Dedifferentiated amniotic fluid mesenchymal stem cell (primary cell): ENCODE data around the gene ZBED4.

Experiments
- DNase-seq: peaks from one replicate; pipeline ENCODE4 v3.0.0-alpha.2; 2016; ENCODE audit errors: extremely low spot score

The ZBED4 gene

DNA sequence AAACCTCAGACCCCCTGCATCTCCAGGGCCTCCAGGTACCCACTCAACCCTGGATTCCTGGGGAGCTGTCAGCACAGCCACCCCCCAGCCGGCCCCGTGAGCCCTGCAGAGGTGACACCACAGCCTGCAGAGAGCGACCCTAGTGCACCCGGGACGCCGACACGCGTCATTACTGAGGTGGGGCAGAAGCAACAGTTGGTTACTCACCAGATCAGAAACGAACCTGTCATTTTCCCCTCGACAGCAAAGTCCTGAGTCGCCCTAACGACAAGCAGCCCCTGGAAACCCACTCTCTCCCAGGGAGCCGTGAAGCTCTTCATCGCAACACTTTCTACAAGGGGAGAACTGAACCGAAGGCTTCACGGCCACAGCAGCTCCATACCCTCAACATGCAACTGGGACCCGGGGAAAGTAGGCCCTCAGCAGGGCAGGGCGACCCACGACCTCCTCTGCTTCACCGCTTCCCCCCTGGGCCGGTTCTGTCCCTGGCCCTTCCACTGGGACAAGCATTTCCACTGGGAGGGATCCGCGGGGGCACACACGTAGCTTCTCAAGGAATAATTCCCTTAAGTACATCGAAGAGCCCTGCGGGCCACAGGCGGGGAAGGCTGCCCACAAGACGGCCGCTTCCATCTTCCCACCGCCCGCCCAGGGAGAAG lies 27.6 kb upstream of the ZBED4 start:
- no peak for DNase-seq

DNA sequence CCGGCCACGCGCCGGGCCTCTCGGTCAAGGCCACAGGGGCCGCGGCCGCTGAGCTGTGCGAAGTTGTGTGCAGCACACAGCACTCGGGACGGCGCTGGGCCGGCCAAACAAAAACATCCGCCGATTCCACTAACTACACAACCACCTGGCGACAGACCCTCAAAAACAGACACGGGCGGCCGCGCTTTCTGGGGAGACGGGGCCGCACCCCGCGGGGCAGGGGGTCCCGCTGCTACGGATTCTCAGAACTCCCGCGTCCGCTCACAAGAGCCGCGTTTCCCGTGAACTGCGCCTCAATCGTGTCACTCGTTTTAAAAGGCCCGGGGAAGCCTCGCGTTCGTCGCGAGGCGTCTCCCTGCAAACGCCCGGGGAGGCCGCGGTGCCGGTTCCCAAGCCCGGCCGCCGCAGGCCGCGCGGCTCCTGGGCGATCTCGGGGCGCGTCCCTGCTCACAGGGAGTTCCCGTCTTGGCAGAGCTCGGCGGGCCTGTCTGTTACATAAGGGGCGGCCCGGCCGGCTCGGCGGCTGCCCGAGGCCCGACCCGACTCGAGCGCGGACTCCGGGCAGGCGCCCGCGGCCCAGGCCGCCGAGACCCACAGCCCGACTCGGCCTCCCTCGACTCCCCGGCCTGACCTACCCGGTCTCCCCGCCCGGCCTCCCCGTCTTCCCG lies 26.9 kb upstream of the ZBED4 start:
- no peak for DNase-seq

DNA sequence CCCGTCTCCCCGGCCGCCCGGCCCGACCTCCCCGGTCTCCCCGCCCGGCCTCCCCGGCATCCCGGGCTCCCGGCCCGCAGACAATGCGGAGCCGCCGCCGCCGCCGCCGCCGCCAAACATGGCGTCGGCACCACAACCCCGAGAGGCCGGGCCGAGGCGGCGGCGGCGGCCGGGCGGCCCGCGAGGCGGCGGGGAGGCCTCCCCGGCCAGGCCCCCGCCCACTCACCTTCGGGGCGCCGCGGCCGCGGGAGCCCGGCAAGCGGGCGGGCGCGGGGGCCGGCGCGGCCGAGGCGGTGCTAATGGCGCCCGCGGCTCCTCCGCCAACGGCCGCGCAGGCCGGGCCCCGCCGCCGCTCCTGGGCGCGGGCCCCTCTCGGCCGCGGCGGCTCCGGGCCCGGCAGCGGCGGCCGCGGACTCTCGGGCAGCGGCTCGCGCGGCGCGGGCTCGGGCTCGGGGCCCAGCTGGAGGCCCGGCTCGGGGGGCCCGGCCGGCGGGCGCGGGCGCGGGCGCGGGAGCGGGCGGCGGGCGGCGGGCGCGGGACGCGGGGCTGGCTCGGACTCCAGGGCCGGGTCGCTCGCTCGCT lies 26.3 kb upstream of the ZBED4 start:
- no peak for DNase-seq

DNA sequence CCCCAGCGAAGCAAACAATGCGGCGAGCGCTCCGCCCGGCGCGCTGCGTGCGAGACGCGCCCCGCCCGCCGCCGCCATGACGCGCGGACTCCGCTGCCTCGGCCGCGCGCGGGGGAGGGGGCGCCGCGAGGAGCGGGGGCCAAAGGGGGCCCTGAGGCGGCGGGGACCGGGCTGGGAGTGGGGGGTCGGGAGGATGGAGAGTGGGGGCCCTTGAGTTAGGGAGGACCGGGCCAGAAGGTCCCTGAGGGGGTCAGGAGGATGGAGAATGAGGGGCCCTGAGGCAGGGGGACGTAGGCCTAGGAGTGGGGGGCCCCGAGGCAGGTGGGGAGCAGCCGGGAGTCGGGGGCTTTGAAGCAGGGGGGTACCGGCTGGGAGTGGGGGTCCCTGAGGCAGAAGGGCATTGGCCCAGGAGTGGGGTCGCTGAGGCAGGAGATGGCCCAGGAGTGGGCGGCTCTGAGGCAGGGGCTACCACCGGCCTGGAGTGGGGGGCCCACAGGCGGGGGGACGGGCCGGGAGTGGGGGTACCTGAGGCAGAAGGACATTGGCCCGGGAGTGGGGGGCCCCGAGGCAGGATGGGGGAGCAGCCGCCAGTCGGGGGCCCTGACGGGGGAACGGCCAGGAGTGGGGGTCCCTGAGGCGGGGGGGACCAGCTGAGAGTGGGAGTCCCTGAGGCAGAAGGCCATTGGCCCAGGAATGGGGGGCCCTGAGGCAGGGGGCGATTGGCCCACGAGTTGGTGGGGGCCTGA lies 25.6 kb upstream of the ZBED4 start, which contains the start of gene BRD1:
BRD1 (minus strand) TSS at position 21 of the 746 bp plus-strand sequence. CDS start 3,556 bp downstream, outside the sequence.
- DNase-seq = peak; percentile 34

DNA sequence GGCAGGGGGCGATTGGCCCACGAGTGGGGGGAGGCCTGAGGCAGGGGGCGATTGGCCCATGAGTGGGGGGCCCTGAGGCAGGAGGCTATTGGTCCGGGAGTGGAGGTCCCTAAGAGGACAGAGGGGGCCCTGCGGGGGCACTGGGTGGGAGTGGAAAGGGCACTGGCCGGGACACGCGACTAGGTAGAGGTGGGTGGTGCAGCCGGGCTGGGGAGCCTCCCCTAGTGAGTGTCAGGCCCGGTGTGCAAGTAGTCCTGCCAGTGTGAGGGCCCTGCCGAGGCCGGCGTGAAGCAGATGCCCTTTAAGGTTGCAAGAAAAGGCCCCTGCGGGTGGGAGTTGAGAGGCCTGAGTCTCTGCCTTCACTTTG lies 25.1 kb upstream of the ZBED4 start:
- DNase-seq = no peak

DNA sequence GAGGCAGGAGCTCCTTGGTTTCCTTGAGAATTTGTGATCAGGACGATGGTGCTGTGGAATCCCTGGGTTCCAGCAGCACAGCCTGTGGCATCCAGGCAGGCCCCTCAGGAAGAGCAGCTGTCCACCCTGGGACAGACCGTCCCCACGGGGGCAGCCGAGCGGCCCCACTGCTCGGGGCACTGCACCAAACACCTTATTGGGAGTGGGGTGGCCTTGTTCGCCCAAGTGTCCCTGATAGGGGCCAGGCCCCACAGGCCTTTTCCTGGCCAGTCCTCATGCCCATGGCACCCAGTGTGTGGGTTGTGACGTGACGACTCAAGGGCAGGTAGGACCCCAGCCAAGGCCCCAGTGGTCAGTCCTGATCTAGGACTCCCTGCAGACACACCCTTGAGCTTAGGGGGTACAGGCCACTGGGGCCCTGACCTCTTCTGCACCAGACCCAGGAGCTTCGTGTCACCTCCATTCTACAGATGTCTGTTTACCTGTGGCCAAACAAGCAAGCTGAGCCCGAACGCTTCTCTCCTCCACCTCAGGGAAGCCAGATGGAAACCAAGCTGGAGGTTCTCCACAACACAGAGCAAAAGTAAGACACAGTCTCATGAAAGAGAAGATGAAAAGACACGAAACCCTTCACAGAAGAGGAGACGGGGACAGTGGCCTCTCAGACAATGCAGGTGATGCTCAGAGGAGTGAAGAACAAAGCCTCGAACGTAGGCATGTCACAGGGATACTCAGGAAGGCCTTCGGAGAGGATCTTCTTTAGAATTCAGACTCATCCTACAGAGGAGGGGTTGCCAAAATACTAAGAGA lies 24.4 kb upstream of the ZBED4 start:
- no peak for DNase-seq

DNA sequence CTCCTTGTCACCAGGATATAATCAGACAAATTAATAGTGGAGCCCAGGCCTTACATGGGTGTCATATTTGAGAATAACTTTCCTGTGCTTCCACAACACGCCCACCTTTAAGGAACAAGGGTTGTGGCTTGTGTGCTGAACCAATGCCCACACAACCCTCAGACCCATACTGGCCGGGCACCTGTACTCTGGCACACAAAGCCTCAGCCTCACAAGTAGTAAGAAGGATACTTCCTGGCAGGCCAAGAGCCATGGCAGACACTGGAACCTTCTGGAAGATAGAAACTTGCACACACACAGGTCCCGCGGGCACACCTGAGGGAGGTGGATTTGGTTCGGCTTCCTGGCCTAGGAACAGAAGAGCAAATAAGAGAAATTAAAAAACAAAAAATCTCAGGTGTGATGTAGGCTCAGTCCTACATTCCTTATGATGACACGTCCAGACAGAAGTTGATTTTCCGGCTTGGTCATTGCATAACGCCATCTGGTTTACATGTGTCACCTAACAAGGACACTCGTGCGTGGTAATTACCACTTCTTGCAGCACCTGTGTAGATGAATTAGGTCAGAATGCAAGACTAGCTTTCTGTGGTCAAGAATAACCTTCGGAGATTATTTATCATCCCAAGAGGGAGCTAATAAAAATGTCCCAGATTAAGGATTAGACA lies 20.2 kb upstream of the ZBED4 start:
- DNase-seq = no peak

DNA sequence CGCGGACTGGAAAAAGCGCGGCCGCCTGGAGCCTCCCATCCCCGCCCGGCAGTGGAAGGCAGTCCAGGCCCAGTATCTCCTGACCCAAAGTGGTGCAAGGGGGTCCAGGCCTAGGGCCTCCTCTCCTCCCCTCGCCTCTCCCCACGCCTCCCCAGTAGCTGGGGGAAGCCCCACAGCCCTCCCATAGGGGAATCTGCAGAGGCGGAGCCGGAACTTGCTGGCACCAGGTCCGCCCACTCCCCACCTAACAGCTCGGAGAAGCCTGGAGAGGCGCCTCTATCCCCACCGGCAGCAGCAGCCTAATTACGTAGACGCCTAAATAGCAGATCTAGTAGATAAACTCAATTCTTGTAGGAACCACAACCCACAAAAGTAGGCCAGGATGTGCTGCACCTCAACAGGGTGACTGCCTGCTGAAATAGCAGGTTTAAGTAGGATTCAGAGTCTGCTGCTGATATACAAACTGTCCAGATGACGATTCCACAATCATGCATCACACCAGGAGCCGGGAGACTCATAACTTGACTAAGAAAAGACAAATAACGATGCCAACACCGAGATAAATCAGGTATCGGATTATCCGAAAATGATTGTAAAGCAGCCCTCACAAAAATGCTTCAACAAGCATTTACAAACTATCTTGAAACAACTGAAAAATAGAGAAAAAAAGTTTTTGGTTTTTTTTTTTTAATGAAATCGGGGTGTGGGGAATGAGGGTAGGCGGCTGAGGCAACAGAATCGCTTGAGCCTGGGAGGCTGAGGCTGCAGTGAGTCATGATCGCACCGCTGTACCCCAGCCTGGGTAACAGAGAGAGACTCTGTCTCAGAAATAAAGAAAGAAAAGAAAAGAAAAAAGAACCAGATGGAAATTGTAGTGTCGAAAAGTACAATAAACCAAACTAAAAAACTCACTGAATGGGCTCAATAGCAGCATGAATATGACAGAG lies 14.6 kb upstream of the ZBED4 start:
- DNase-seq = no peak

DNA sequence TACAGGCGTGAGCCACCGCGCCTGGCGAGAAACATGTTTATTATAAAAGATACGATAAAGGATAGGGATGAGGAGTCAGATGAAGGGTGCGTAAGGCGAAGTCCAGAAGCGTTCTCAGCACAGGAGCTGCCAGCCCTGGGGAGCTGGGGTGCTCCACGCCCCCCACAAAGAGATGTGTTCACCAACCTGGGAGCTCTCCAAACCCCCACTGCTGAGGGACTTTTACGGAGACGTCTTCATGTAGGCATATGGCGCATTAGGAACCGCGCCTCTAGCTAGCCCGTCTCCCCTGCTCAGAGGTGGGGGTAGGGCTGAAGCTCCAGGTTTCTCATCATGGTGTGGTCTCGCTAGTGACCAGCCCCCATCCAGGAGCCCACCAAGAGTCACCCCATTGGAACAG lies 8.4 kb upstream of the ZBED4 start:
- DNase-seq = no peak

DNA sequence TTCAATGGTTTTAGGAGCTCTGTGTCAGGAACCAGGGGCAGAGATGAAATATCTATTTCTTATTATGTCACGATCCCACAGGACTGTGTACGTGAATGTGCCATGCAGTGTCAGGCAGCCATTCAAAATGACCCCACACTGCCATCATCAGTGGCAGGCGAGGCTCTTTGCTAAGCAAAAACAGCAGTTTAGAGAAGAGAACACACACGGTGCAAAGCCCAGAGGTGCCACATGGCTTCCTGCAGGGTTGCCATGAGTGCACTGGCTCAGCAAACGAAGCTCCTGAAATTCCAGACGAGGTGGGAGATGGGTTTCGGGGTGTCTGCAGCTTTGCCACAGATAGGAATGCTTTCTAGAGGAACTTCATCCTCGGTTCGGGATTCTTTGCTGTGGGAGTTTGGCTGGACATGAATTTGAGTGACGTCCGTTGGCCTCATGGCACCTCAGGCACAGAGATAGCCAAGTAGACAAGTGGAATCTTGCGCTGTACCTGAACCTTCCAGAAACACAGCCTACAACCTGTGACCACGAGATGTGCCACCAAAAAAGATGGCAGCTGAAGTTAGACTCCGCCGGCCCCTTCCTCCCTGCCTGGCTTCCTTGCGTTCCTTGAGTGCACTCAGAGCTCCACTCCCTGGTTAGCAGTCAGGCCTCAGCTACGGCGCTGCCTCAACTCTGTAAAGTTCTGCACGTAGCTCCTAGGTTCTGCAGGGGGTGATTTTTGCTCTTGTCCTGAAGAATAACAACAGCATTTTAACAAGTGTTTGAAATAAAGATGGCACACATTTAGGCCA lies 7.8 kb upstream of the ZBED4 start:
- no peak for DNase-seq

DNA sequence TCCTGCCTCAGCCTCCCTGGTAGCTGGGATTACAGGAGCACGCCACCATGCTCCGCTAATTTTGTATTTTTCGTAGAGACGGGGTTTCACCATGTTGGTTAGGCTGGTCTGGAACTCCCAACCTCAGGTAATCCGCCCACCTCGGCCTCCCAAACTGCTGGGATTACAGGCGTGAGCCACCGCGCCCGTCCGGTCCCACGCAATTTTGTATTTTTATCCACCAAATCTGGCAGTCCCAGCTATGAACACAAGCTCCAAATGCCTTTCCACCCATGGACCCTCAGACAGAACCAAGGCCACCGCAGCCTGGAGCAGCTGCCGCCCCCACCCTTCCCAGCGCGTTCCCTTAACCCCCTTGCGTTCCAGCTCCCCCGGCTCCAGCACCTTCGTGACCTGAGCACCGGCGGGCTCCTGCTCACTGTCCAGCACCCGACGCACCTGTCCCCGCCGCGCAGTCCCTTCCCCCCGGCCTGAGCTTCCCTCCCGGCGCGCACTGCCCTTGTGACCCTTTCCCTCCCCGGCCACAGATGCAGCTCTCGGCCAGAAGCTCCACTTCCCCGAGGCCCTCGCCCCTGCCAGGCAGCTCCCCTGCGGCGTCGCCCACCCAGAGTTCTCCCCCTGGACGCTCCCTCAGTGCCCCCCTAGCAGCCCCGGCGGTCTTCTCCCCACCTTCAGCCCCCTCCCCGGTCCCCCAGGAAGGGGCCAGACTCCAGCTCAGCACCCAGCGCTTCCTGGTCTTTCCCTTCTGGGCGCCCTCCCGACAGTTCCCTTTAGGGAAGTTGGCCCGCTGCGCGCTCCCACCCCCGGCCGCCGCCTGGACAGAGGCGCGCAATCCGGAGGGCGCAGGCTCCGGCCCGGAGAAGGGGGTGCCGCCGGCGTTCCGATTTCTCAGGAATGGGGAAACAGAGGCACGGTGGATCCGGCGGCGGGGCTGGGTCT lies 5.6 kb upstream of the ZBED4 start:
- DNase-seq = no peak

DNA sequence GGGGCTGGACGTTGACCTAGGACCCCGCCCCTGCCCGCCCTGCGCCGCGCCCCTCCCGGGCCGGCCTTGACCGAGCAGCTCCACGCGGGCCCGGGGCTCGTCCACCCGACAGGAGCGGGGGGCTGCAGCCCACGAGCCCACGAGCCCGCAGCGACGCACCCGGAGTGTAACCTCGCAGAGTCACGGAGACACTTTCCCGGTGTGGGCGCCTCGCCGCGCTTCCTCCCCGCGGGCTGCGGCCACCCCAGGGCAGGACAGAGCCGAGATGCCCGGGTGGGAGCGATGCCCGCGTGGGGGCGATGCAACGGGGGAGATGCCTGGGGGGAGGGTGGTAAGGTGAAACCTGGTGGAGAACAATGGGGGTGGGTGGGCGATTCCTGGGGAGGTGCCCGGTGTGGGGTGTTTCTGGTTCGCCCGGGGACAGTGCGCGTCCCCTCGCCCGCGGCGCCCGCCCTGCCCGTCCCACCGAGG lies 4.9 kb upstream of the ZBED4 start:
- DNase-seq = no peak

DNA sequence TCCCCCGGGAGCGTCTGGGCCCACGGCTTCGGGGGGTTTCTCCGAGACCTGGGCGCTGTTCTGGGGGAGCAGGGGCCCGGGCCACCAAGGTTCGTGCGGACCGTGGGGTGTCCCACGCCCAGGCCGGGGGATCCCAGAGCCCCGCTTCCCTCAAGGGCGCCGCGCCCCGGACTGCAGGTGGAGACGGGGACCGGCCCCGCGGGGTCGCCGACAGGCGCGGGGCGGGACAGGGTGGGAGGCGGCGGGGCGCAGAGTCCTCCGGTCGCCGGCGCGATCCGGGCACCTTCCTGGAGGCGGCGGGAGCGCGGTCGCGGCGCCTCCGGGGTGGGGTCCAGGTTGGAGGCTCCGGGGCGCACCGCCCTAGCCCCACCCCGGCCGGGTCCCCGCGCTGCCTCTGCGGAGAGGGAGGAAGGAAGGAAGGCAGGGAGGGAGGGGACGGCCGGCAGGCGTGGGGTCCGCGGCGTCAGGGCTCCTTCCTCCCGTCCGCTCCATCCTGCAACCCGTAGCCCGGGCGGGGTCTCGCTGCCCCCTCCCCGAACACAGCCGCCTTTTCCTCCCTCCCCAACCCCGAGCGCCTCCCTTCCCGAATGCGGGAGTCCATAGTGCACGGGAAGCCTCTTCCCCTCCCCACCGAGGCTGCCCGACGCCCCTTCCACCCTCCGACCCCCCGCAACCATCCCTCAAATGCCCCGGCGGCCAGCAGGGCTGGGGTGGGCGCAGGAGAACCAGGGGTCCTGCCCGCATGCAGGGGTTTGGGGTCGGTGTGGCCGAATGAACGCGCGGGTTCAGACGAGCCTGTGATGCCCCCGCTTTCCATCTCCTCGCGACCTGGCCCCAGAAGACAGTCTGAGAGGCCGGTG lies 4.3 kb upstream of the ZBED4 start:
- DNase-seq = no peak

DNA sequence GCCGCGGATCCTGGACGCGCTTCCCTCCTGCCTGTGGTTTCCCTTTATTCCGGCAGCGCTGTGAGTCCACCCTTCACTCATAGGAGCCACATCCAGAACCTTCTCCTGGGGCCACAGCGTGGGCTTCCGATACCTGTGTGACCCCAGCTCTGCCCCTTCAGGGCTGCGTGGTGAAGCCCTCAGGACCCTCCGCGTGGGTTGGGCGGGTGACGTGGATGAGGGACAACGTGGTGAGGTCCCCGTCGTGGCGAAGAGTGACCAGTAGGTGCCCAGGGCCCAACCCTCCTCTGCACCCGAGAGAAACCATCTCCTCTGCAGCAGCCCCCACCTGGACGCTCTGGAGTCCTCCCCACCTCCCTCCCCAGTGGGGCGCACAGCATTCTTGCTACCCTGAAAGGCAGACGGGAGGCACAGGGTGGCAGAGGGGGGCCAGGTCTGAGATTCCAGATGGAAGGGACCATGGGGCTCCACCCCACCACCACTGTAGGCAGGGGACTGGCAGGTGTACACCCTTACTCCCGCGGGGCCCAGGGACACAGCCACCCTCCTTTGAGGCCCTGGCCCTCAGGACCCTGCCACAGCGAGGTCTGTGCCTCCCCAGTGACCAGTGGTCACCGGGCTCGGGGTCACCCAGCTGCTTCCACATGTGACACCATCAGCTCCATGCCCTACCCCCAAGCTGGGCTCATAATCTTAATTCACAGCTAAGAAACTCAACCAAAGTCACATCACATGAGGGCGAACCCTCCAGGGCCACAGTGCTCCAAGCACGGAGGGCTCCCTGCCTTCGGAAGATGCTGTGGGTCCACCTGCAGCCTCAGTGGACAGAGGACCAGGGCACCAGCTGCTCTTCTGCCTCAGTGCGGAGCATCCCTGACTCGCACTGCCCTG lies 3.4 kb upstream of the ZBED4 start:
- no peak for DNase-seq

DNA sequence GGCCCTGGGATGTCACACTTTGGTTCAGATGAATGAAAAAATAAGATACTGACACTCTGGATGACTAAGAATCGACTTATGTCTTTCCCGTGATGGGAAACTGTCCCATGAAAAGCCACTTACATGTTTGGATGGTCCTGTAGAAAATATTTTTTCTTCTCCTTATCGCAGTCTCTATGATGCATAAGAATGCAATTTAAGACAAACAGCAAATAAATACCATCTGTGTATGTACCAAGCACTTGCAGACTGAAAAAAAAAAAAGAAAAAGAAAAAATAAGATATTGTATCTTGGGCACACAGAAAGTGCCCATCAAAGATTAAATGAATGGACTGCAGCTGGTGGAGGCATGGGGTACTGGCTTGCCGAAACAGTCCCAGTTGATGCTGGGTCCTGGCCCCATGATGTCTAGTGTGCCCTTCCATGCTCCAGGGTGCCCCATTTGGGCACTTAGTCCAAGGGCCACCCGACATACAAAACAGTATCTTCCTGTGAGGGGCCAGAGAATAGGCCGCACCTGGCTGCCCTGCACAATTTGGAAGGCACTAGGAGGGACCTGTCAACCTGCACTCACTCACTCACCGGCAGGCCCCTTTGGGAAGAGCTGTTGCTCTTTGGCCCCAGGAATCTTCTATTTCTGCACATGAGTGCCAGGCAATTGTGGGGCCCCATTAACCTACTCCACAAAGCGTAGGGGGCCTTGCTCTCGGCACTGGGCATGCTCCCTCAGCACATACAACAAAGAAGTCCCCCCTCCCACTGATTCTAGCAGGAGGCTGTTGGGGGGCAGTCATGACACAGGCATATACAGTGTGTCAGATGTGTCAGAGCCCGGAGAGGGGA lies 2.5 kb upstream of the ZBED4 start:
- DNase-seq = no peak
